Transverse colon (tissue), 4 donors: Measurements from ENCODE around the gene DHRS3.

Experiments used
- CTCF ChIP-seq, 5 experiments: fragments of 200-600 bp in 3 of 5; fragments of 450-650 bp in 2 of 5; sonication (generic) in 3 of 5; IDR thresholded peaks; 1 replicate in 2 of 5; 2 replicates in 3 of 5; pipeline ENCODE4 v1.5.1; 2016 to 2017; ENCODE audit warnings: antibody characterized with exemption in 5 of 5, inconsistent platforms in 3 of 5, mild to moderate bottlenecking in 2 of 5, moderate library complexity in 1 of 5
- EP300 ChIP-seq: sonication (generic); formaldehyde crosslinking; IDR thresholded peaks from one replicate; pipeline ENCODE4 v1.6.1; 2017; ENCODE audit warnings: antibody characterized with exemption, low read depth
- POLR2A ChIP-seq: fragments of 450-650 bp; IDR thresholded peaks from one replicate; pipeline ENCODE4 v1.6.1; 2016; ENCODE audit warnings: antibody characterized with exemption, mild to moderate bottlenecking, moderate library complexity
- POLR2AphosphoS5 ChIP-seq, 3 donors: sonication (generic); formaldehyde crosslinking; IDR thresholded peaks; one replicate each; pipeline ENCODE4 v1.6.1; 2016; ENCODE audit warnings: antibody characterized with exemption in 3 of 3

GRCh38 chr1:12631571-12631970 lies 13.6 kb upstream of the DHRS3 start:
- TF ChIP-seq POLR2A (no peak), CTCF (IDR thresholded peaks at IDR 0.05) (no peak), EP300 (no peak), POLR2AphosphoS5 (IDR thresholded peaks at IDR 0.05) (no peak)
